Activated CD4-positive, alpha-beta T cell treated with anti-CD3 and anti-CD28 coated beads, Interleukin-2, Interleukin-4, amounts not matched to agents 100 ng/mL and 50 ng/mL, durations not matched to agents 16 hours and 8 hours (primary cell): ENCODE data around the gene CHST15.
"Not testable (repeated sequence)": the region's sequence is repeated elsewhere in the genome, so short reads cannot be mapped to it uniquely, and the experiment has no call there.

Experiments
- DNase-seq: peaks from one replicate; pipeline ENCODE4 v3.0.0-alpha.2; 2020; ENCODE audit warnings: low spot score

The CHST15 gene

GRCh38 chr10:124124123-124124768 lies 30.8 kb upstream of the CHST15 start:
- no peak for DNase-seq

GRCh38 chr10:124123156-124123555 lies 29.8 kb upstream of the CHST15 start:
- DNase-seq, result no peak

DNA sequence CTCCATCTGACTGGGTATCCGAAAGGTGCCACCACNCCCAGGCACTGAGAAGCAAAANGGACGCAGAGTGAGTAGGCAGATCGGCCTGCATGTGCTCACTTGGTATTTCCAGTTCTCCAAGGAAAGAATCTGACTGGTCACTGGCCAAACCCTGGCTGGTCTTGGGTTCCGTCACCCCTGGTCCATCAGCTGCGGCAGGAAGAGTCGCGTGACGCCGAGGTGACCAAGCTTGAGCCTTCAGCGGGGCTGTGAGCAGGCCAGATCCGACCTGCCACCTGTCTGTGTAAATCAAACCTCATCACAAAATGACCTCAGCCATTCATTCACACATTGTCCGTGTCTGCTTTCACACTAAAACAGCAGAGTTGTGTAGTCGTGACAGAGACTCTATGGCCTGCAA lies 28.8 kb upstream of the CHST15 start:
- no peak for DNase-seq

DNA sequence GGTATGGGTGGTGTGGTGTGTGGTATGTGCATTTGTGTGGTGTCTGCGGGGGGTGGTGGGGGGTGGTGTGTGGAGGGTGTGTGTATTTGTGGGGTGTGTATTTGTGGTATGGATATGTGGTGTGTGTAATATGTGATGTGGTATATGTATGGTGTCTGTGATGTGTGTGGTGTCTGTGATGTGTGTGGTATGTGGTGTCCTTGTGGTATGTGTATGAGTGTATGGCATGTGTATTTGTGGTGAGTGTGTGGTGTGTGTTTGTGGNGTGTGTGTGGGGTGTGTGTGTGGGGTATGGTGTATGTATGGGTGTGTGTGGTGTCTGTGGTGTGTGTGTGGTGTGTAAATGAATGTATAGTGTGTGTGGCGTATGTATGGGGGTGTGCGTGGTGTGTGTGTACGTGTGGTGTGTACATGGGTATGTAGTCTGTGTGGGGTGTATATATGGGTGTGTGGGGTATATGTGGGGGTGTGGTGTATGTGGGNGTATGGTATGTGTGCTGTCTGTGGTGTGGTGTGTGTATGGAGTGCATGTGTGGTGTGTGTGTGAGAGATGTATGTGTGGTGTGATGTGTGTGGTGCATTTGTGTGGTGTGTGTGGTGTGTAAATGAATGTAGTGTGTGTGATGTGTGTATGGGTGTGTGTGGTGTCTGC lies 27.1 kb upstream of the CHST15 start:
- DNase-seq, result no peak

- DNase-seq, result no peak
Measured at GRCh38 chr10:124119946-124120345, 26.5 kb upstream of the CHST15 start.

DNA sequence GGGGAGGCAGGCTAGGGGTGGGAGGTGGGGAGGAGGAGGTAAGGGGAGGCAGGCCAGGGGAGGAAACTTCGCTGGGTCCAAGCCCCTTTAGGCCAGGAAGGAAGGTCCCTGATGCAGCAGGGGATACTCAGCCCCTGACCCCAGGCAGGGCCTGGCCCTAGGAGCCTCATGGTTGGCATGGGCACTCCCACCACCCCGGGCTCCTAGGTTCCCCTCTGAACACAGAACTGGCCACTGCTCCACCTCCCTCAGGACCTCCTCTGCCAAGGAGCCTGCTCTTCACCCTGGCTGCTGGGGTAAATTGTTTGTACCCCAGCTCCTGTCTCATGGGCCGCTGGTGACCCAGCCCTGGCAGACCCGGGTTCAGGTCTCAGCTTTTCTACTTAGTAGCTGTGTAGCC lies 25.8 kb upstream of the CHST15 start:
- DNase-seq, result no peak

DNA sequence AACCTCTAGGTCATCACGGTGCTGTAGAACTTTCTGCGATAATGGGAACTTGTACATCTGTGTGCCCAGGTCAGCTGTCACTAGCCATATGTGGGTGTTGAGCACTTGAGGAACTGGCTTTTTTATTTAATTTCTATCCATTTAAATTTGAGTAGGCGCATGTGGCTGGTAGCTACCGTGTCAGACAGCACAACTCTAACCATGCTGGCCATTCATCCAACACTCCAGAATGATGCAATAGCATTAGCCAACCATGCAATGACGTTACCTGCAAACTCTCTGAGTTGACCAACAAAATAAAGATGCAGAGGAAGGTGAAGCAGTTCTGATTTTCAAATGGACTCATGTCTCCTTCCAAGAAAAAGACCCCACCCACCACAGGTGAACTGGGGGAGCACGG lies 24.4 kb upstream of the CHST15 start:
- no peak for DNase-seq

DNA sequence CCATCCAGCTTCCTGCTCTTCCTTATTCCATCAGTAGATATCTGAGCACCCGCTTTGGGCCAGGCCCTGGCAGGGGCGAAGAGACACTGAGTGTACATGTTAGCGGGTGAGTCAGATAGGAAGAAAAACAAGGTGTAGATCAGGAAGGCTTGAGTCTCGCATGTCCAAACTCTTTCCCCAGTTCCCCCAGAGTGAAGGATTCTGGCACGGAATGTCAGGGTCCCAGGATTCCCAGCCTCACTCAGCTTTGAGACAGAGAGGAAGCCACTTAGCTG lies 24.1 kb upstream of the CHST15 start:
- DNase-seq, result no peak

DNA sequence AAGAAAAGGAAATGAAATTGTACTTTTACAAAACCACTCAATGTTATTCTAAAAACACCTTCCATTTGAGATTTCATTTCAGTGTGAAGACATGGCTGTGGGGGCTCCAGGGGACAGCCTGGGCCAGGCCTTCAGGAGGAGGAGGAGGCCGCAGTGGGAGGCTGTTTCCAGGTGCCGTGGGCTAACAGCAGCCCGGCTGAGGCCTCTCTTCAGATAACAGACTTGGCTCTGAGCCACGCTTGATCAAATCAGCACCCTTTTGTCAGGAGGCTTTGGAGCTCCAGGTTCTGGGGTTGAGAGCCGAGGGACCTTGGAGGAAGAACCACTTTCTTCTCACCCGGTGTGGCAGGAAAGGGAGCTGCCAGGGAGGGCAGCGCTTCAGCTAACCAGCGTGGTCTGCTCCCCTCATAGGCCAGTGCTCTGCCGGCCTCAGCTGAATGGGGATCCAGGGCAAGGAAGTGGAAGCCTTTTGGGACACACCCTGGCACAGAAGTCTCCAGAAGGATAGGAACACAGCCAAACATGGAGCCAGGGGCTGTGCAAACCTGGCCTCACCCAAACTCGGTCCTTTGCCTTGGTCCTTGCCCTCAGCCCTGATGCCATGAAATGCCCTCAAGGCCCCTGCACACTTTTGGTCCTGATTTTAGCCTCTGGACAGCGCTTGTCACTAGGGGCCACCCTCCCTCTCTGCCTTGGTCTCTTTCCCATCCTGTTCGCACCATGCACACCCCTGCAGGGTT lies 23.5 kb upstream of the CHST15 start:
- no peak for DNase-seq

GRCh38 chr10:124114696-124115095 lies 21.3 kb upstream of the CHST15 start:
- no peak for DNase-seq

- no peak for DNase-seq
Measured at GRCh38 chr10:124112891-124113580, 19.6 kb upstream of the CHST15 start.

DNA sequence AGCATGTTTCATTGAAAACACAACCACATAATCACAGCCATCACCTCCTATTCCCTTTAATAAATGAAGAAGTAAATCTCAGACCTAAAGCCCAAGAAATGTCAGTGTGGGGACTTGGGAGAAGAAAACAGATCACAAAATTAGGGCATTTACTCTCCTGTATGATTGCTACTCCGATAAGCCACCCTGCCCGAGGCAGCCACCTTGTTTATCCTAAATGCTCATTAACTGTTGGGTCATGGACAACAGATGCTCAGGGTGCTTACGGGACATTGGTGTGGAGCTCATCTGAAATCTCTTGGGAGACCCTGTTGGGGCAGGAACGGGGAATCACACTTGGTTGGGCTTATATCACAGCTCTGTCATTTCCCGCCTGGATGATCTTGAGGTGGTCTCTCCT lies 17.5 kb upstream of the CHST15 start:
- no peak for DNase-seq

- DNase-seq, result no peak
Measured at GRCh38 chr10:124109261-124109660, 15.9 kb upstream of the CHST15 start.

- no peak for DNase-seq
Measured at GRCh38 chr10:124107072-124107471, 13.7 kb upstream of the CHST15 start.

DNA sequence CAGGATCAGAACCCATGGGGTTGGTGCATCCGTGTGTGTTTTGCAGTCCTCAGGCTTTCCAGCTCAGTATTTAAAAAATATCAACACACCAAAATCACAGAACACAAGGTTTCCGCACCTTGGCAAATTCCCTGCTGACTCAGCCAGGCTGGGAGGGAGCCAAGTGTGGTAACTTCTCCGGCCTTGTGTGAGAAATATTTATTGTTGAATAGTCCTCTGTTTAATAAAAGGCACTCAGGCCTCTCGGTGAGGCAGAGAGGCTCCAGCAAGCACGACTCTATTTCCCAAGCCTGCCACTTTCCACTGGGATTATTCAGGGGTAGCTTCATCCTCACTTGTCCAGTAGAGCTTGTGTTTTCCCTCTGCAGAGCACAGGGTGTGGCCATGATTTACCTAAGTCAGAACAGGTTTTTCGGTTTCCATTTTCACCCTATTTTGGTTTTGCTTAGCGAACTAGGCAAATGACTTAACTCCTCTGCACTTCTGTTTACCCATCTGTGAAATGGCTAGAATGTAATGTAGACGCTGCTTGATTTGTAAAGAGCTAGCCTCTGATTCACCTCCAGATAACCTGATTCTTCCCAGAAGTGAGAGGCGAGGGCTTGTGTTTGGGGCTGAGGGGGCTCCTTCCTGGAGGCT lies 13.0 kb upstream of the CHST15 start:
- DNase-seq, result no peak

DNA sequence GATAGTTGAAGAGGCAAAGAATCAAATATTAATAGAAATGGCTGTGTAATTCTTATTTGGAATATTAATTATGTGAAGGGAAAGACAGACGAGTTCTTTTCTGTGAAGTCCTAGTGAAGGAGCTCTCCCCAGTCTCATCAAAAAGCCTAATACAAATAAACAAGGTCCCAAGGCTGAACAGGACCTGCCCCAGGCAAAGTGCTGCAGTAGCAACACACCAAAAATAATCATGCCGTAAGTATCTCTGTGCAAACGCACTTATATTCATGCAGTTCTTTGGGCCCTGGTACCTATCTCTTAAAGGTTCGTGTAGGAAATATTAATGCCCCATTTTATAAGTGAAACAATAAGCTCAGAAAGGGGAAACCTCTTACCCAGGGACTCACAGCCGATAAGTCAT lies 12.2 kb upstream of the CHST15 start:
- DNase-seq, result no peak

- no peak for DNase-seq
Measured at GRCh38 chr10:124105045-124105444, 11.6 kb upstream of the CHST15 start.

- DNase-seq, result no peak
Measured at GRCh38 chr10:124104011-124104627, 10.7 kb upstream of the CHST15 start.

GRCh38 chr10:124101351-124101750 lies 8.0 kb upstream of the CHST15 start:
- no peak for DNase-seq

GRCh38 chr10:124100651-124101050 lies 7.3 kb upstream of the CHST15 start:
- DNase-seq, result not testable (repeated sequence)

DNA sequence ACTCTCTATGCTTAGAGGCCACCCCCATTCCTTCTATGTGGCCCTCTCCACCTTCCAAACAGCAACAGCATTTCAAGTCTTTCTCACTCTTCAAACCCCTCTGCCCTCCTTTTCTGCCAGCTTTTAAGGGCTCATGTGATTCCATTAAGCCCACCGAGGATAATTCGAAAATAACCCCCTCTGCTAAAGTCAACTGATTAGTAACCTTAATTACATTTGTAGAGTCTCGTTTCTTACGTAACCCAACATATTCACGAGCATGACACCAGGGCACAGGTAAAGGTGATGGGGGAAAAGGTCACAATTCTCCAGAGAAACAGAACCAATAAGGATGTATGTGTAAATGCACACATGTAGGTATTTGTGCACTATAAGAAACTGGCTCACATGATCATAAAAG lies 6.7 kb upstream of the CHST15 start:
- DNase-seq, result no peak

GRCh38 chr10:124099604-124100003 lies 6.2 kb upstream of the CHST15 start:
- DNase-seq, result no peak
